GM21367 (cell line): ENCODE data around the gene MYH9.

Experiments used
- ATAC-seq: cut with Tn5 transposase; IDR thresholded peaks from one replicate; pipeline ENCODE4 v1.9.1; 2021; ENCODE audit not compliant: unreplicated experiment

MYH9 gene

DNA sequence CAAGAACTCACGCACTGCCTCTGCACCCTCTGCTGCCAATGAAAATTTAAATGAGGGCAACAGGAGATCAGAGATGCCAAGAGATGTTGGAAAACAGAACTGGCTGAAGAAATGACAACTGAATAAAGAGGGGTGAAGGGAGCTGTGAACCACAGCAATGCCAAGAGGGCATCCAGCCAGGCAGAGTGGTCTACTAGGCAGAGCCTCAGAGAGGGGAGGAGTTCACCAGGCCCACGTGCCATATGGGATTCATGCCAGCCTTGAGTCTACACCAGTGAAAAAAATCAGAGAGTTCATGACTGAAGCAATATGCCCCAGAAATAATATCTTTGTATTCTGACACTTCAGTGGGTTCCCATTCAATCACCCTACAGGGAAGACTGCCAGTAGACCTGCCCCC, 152.8 kb downstream of the MYH9 start:
- no peak for ATAC-seq

DNA sequence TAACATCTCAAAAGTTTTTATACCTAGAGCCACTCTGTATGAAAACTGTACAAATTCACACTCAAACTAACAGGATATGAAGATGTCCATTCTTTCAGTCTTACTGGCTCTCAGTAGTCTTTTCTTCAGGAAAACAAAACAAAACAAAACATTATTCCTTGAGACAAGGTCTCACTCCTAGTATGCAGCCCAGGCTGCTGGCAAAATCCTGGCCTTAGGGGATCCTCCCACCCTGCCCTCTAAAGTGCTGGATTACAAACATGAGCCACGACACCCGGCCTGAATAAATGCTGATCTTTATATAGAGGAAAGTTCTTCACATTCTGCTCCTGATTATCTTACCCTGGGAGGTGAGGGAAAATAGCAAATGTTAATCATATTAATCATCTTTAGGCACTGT, 153.6 kb downstream of the MYH9 start:
- ATAC-seq = no peak

DNA sequence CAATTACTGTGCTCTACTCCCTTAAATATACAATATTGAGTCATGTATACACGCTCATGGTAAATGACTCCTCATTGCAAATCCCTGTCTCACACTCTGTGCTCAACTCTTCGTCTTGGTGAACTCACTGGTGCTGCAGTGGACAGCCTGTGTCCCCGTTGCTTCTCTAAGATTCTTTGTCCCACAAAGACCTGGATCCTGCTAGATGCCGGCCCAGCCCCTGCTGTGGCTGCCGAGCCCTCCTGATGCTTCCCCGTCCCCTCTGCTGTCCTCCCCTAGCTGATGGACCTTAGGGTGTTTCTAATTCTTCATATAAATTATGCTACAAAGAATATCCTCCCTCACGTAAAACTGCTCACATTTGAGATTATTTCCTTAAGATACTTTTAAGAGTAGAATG, 154.0 kb downstream of the MYH9 start:
- no peak for ATAC-seq

DNA sequence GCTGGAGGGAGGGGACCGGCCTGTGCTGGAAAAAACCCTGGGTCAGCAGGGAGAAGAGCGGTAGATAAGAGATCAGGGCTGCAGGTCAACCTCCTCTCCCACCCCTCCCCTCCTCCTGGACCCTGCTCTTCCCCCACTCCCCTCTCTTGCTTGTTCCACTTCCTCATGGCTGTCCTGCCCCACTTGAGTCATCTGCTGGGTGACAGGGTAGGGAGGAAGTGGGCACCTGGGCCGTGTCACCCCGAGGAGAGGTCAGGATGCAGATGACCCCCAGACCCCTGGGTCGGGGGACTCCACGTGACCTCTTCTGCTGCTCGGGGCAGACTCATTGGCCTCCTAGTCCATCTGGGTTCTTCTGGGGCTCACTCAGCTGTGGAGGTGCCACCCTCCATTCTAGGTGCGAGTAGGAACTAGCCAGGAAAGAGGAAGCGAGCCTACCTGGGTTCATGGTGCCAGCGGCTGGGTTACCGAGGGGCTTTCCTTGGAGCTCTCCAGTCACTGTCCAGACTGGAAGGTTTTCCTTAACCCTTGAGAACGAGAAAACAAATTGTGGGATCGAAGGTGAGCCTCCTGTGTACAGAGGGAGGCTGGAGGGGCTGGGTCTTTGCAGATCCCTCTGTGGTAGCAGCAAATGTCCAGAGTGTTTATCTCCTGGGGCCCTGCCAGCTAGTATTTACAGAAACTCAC, 154.9 kb downstream of the MYH9 start:
- no peak for ATAC-seq
